H1 (cell line): ENCODE measurements around the gene ARMC12. TPM values are rescaled to one million over a fixed set of nuclear protein-coding genes. Genes with fewer than 3 reads are reported as not detected.

Source experiments
- BACH1 ChIP-seq: IDR thresholded peaks from 2 replicates; pipeline ENCODE4 v1.6.1; 2012; ENCODE audit warnings: low read length, improper control_type of control experiment
- CHD2 ChIP-seq: IDR thresholded peaks from 2 replicates; pipeline ENCODE4 v1.6.1; 2012; ENCODE audit warnings: low read length, improper control_type of control experiment
- CREB1 ChIP-seq: IDR thresholded peaks from 2 replicates; pipeline ENCODE4 v1.6.1; 2012; ENCODE audit warnings: inconsistent platforms
- EGR1 ChIP-seq: IDR thresholded peaks from 2 replicates; pipeline ENCODE4 v1.6.1; 2011; ENCODE audit warnings: low read depth, low read length, borderline replicate concordance
- EZH2 ChIP-seq: fragments of 200-600 bp; sonication (generic); IDR thresholded peaks from 2 replicates; pipeline ENCODE4 v1.7.1; 2012; ENCODE audit warnings: low read depth, mild to moderate bottlenecking, moderate library complexity, low read length, inconsistent platforms; ENCODE audit not compliant: severe bottlenecking
- RAD21 ChIP-seq, 2 experiments: IDR thresholded peaks in 1 of 2; conservative IDR thresholded peaks in 1 of 2; 2 replicates each; pipeline ENCODE4 v1.6.1; 2011; ENCODE audit warnings: low read depth in 2 of 2, low read length in 2 of 2, improper control_type of control experiment in 1 of 2, inconsistent platforms in 1 of 2, mild to moderate bottlenecking in 1 of 2, moderate library complexity in 1 of 2
- RBBP5 ChIP-seq: IDR thresholded peaks from 2 replicates; pipeline ENCODE4 v1.7.1; 2012; ENCODE audit warnings: low read depth, mild to moderate bottlenecking, inconsistent platforms, low read length, moderate library complexity, borderline replicate concordance
- RXRA ChIP-seq: IDR thresholded peaks from 2 replicates; pipeline ENCODE4 v1.6.1; 2011; ENCODE audit warnings: low read depth, mild to moderate bottlenecking, low read length, moderate library complexity; ENCODE audit not compliant: insufficient read depth
- SAP30 ChIP-seq: fragments of 300-600 bp; sonication (generic); IDR thresholded peaks from 2 replicates; pipeline ENCODE4 v1.7.1; 2012; ENCODE audit warnings: low read length, moderate library complexity, mild to moderate bottlenecking, inconsistent platforms; ENCODE audit not compliant: insufficient read depth, insufficient replicate concordance
- SUZ12 ChIP-seq: fragments of 200-600 bp; sonication (generic); IDR thresholded peaks from 2 replicates; pipeline ENCODE4 v1.6.1; 2012; ENCODE audit warnings: mild to moderate bottlenecking, inconsistent platforms, low read length, moderate library complexity, mixed read lengths
- polyA plus RNA-seq, 7 experiments: library from polyadenylated mRNA; depleted of rRNA in 3 of 7; stranded (reverse) in 5 of 7; unstranded in 2 of 7; fragments of >200 nt in 5 of 7; fragments of 200-250 nt in 2 of 7; gene quantifications; 1 replicate in 5 of 7; 2 replicates in 1 of 7; 4 replicates in 1 of 7; pipeline versions ENCODE4 v1.2.1 to v1.2.3, GENCODE V29; 2011 to 2013; ENCODE audit warnings: missing spikeins in 2 of 7, mixed read lengths in 2 of 7
- total RNA-seq: library from RNA; stranded (reverse); fragmentation: NEBNext Ultra II Directional; extraction: Animal tissue kit (Norgen Biotek cat#: 25700); gene quantifications from 2 replicates; pipeline ENCODE4 v1.2.1, GENCODE V29; 2021

The ARMC12 gene
- total and polyA plus RNA-seq, 2 of the 8 experiments (the other 6 are each of a cell fraction or from before 2014, with no cell fraction given): 0.86 to 3.7 TPM

GRCh38 chr6:35687658-35688604 lies 48.9 kb upstream of the ARMC12 start (continued):
- TF ChIP-seq SAP30 (peak; percentile 54), RXRA (no peak), RAD21 (IDR thresholded peaks at IDR 0.05 in 1 of 2, conservative IDR thresholded peaks at IDR 0.05 in 1 of 2; ENCODE audit: low read depth in 2 of 2, low read length in 2 of 2) (no peak), RBBP5 (peak; percentile 85), CHD2 (no peak), BACH1 (no peak), EGR1 (peak; percentile 35; the same call in 1 of the 2 replicates), SUZ12 (peak; percentile 46; the same call in 1 of the 2 replicates), CREB1 (peak; percentile 53; the same call in 1 of the 2 replicates), EZH2 (peak; percentile 50)
